ENCODE data around the gene GALNT2.

DNA sequence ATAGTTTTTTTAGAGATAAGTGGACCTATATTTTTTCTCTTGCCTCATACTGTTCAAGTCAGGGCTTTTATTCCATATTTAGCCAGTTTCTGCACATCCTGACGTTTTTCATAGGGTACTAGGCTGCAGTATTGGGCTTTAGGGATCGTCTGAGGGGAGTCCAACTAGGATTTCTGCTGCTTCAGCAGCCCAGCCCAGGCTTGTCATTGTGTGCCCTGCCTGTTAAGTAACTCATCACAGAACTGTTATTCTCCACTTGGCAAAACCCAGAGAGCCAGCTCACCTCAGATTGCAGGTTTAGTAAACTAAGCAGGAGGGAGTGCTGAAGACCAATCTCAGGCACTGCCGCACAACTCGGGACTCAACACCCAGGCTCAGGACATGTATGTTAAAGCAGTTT, 2.8 kb downstream of the GALNT2 start:
- TF ChIP-seq, protein P1, sequence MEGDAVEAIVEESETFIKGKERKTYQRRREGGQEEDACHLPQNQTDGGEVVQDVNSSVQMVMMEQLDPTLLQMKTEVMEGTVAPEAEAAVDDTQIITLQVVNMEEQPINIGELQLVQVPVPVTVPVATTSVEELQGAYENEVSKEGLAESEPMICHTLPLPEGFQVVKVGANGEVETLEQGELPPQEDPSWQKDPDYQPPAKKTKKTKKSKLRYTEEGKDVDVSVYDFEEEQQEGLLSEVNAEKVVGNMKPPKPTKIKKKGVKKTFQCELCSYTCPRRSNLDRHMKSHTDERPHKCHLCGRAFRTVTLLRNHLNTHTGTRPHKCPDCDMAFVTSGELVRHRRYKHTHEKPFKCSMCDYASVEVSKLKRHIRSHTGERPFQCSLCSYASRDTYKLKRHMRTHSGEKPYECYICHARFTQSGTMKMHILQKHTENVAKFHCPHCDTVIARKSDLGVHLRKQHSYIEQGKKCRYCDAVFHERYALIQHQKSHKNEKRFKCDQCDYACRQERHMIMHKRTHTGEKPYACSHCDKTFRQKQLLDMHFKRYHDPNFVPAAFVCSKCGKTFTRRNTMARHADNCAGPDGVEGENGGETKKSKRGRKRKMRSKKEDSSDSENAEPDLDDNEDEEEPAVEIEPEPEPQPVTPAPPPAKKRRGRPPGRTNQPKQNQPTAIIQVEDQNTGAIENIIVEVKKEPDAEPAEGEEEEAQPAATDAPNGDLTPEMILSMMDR (conservative IDR thresholded peaks at IDR 0.05; ENCODE audit: low read depth in 2 of 2), result no peak
- TF ChIP-seq POLR2AphosphoS5 (IDR thresholded peaks at IDR 0.05; ENCODE audit: low read depth), result no peak
- TF ChIP-seq EZH2 (IDR thresholded peaks at IDR 0.05; ENCODE audit: low read depth, unreplicated experiment), result no peak
- no peak for TF ChIP-seq JUNB (IDR thresholded peaks at IDR 0.05; ENCODE audit: unreplicated experiment)
- TF ChIP-seq, protein P2, sequence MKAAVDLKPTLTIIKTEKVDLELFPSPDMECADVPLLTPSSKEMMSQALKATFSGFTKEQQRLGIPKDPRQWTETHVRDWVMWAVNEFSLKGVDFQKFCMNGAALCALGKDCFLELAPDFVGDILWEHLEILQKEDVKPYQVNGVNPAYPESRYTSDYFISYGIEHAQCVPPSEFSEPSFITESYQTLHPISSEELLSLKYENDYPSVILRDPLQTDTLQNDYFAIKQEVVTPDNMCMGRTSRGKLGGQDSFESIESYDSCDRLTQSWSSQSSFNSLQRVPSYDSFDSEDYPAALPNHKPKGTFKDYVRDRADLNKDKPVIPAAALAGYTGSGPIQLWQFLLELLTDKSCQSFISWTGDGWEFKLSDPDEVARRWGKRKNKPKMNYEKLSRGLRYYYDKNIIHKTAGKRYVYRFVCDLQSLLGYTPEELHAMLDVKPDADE (IDR thresholded peaks at IDR 0.05), result no peak
- TF ChIP-seq EZH2phosphoT487 (IDR thresholded peaks at IDR 0.05; ENCODE audit: unreplicated experiment), result no peak
- TF ChIP-seq, protein P3, sequence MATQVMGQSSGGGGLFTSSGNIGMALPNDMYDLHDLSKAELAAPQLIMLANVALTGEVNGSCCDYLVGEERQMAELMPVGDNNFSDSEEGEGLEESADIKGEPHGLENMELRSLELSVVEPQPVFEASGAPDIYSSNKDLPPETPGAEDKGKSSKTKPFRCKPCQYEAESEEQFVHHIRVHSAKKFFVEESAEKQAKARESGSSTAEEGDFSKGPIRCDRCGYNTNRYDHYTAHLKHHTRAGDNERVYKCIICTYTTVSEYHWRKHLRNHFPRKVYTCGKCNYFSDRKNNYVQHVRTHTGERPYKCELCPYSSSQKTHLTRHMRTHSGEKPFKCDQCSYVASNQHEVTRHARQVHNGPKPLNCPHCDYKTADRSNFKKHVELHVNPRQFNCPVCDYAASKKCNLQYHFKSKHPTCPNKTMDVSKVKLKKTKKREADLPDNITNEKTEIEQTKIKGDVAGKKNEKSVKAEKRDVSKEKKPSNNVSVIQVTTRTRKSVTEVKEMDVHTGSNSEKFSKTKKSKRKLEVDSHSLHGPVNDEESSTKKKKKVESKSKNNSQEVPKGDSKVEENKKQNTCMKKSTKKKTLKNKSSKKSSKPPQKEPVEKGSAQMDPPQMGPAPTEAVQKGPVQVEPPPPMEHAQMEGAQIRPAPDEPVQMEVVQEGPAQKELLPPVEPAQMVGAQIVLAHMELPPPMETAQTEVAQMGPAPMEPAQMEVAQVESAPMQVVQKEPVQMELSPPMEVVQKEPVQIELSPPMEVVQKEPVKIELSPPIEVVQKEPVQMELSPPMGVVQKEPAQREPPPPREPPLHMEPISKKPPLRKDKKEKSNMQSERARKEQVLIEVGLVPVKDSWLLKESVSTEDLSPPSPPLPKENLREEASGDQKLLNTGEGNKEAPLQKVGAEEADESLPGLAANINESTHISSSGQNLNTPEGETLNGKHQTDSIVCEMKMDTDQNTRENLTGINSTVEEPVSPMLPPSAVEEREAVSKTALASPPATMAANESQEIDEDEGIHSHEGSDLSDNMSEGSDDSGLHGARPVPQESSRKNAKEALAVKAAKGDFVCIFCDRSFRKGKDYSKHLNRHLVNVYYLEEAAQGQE (IDR thresholded peaks at IDR 0.05; ENCODE audit: unreplicated experiment), result no peak
- no peak for TF ChIP-seq ZNF331 (CRISPR knock-in tag; IDR thresholded peaks at IDR 0.05; ENCODE audit: low read depth)

Data from GM23338 (cell line).